K562 (cell line): ENCODE data around the gene CD276. TPM values are rescaled to one million over a fixed set of nuclear protein-coding genes. Genes with fewer than 3 reads are reported as not detected.
A peak's percentile ranks its signal among the peaks of the same experiment; 100 is the strongest.

ENCODE experiments used
- CAMTA2 ChIP-seq: fragments of 250-450 bp; sonication (Bioruptor Pico); conservative IDR thresholded peaks from 2 replicates; pipeline ENCODE4 v1.5.1; 2022
- CHCHD3 ChIP-seq: fragments of 250-450 bp; sonication (Bioruptor Pico); IDR thresholded peaks from 2 replicates; pipeline ENCODE4 v2.1.2; 2022; ENCODE audit warnings: mild to moderate bottlenecking
- EGR1 ChIP-seq: fragments of 450-650 bp; conservative IDR thresholded peaks from 2 replicates; pipeline ENCODE4 v1.6.1; 2017; ENCODE audit warnings: mild to moderate bottlenecking
- ERF ChIP-seq: fragments of 450-650 bp; formaldehyde crosslinking; IDR thresholded peaks from 2 replicates; pipeline ENCODE4 v1.4.0; 2020; ENCODE audit warnings: mild to moderate bottlenecking, mixed read lengths
- ESRRA ChIP-seq: fragments of 450-650 bp; IDR thresholded peaks from 2 replicates; pipeline ENCODE4 v1.6.1; 2014; ENCODE audit warnings: low read depth, mild to moderate bottlenecking, moderate library complexity, borderline replicate concordance
- JUN ChIP-seq, 2 experiments: sonication (generic) in 1 of 2; formaldehyde crosslinking in 1 of 2; IDR thresholded peaks; 2 replicates each; pipeline versions ENCODE4 v1.6.1 to v1.8.0; 2012 to 2022; ENCODE audit warnings: borderline replicate concordance in 2 of 2, mild to moderate bottlenecking in 2 of 2, improper control_type of control experiment in 1 of 2, low read depth in 1 of 2, low read length in 1 of 2, missing genetic modification reagents in 1 of 2
- L3MBTL2 ChIP-seq: fragments of 450-650 bp; IDR thresholded peaks from 2 replicates; pipeline ENCODE4 v1.6.1; 2016; ENCODE audit warnings: mild to moderate bottlenecking, moderate library complexity
- MAZ ChIP-seq, 2 experiments: fragments of 450-650 bp in 1 of 2; sonication (generic) in 1 of 2; formaldehyde crosslinking; IDR thresholded peaks in 1 of 2; conservative IDR thresholded peaks in 1 of 2; 2 replicates each; pipeline versions ENCODE4 v1.4.0 to v1.5.0; 2020; ENCODE audit warnings: mild to moderate bottlenecking in 1 of 2, missing genetic modification reagents in 1 of 2
- MTA3 ChIP-seq: fragments of 450-650 bp; formaldehyde crosslinking; IDR thresholded peaks from 2 replicates; pipeline ENCODE4 v1.6.1; 2017; ENCODE audit warnings: mild to moderate bottlenecking, borderline replicate concordance
- MXD1 ChIP-seq: fragments of 250-450 bp; sonication (Bioruptor Pico); IDR thresholded peaks from 2 replicates; pipeline ENCODE4 v1.8.0; 2021; ENCODE audit warnings: borderline replicate concordance, mild to moderate bottlenecking, moderate library complexity; ENCODE audit not compliant: poor library complexity, severe bottlenecking
- NR2C2 ChIP-seq, 2 experiments: fragments of 200-800 bp in 1 of 2; sonication (Bioruptor generic) in 1 of 2; sonication (generic) in 1 of 2; formaldehyde crosslinking in 1 of 2; IDR thresholded peaks; 2 replicates each; pipeline versions ENCODE4 v1.6.1 to v1.8.0; 2016 to 2022; ENCODE audit warnings: mild to moderate bottlenecking in 1 of 2, missing compliant biosample characterization in 1 of 2, missing genetic modification characterization in 1 of 2, missing genetic modification reagents in 1 of 2
- NR3C1 ChIP-seq: sonication (generic); formaldehyde crosslinking; IDR thresholded peaks from 2 replicates; pipeline ENCODE4 v1.8.1; 2022; ENCODE audit warnings: missing genetic modification reagents
- PHF20 ChIP-seq: fragments of 450-650 bp; IDR thresholded peaks from 2 replicates; pipeline ENCODE4 v1.6.1; 2018; ENCODE audit not compliant: partially characterized antibody
- PHF8 ChIP-seq: fragments of 200-600 bp; sonication (generic); IDR thresholded peaks from 2 replicates; pipeline ENCODE4 v1.6.1; 2012; ENCODE audit warnings: mixed run types, mild to moderate bottlenecking, inconsistent platforms, low read length, moderate library complexity, borderline replicate concordance
- POLR3A ChIP-seq: IDR thresholded peaks from 2 replicates; pipeline ENCODE4 v1.6.1; 2011; ENCODE audit warnings: borderline replicate concordance, mild to moderate bottlenecking, moderate library complexity; ENCODE audit not compliant: insufficient read length, insufficient read depth; ENCODE audit errors: extremely low read depth
- PPARD ChIP-seq: fragments of 250-450 bp; sonication (Bioruptor Pico); IDR thresholded peaks from 2 replicates; pipeline ENCODE4 v1.8.0; 2022; ENCODE audit warnings: inconsistent platforms, mild to moderate bottlenecking, moderate library complexity
- SMAD1 ChIP-seq: fragments of 150-350 bp; IDR thresholded peaks from 2 replicates; pipeline ENCODE4 v1.6.1; 2014; ENCODE audit warnings: low read length, low read depth; ENCODE audit not compliant: partially characterized antibody
- VEZF1 ChIP-seq: fragments of 200-800 bp; sonication (Bioruptor generic); IDR thresholded peaks from 2 replicates; pipeline ENCODE4 v1.6.1; 2017; ENCODE audit warnings: missing genetic modification characterization, missing compliant biosample characterization
- ZBTB49 ChIP-seq: sonication (generic); formaldehyde crosslinking; IDR thresholded peaks from 2 replicates; pipeline ENCODE4 v1.8.0; 2022; ENCODE audit warnings: missing genetic modification reagents, mild to moderate bottlenecking, borderline replicate concordance
- ZNF347 ChIP-seq: fragments of 450-650 bp; formaldehyde crosslinking; IDR thresholded peaks from 2 replicates; pipeline ENCODE4 v1.4.0; 2020; ENCODE audit warnings: low read depth, mild to moderate bottlenecking, moderate library complexity
- ZSCAN29 ChIP-seq: fragments of 450-650 bp; IDR thresholded peaks from 2 replicates; pipeline ENCODE4 v1.6.1; 2017
- polyA plus RNA-seq, 8 experiments: library from polyadenylated mRNA; depleted of rRNA in 4 of 8; stranded (reverse) in 5 of 8; unstranded in 3 of 8; fragments of >200 nt; fragmentation: Nextera tagmentation in 2 of 8; fragmentation: Illumina TruSeq in 1 of 8; extraction: Ambion mirVana in 2 of 8; extraction: Trizol in 1 of 8; gene quantifications; 2 replicates each; pipeline versions ENCODE4 v1.2.1 to v1.2.3, GENCODE V29; 2011 to 2014; ENCODE audit warnings: inconsistent platforms in 1 of 8, missing spikeins in 1 of 8
- total RNA-seq, 7 experiments: library from RNA; depleted of rRNA in 6 of 7; stranded (reverse); fragments of >200 nt in 6 of 7; fragmentation: Illumina TruSeq in 2 of 7; extraction: Trizol in 2 of 7; gene quantifications; 2 replicates each; pipeline versions ENCODE4 v1.2.1 to v1.2.3, GENCODE V29; 2011 to 2021; ENCODE audit warnings: low replicate concordance in 1 of 7

CD276 gene
- total and polyA plus RNA-seq, 9 of the 15 experiments (the other 6 are each of a cell fraction or from before 2014, with no cell fraction given) = 0.11 to 3.6 (median 2.3) TPM

- TF ChIP-seq ESRRA (0 out of 2 replicates have a peak, but pooled peaks have one; percentile 10), SMAD1 (no peak), MTA3 (0 out of 2 replicates have a peak, but pooled peaks have one; percentile 28), ZSCAN29 (no peak), PPARD (CRISPR knock-in tag) (no peak), CHCHD3 (CRISPR knock-in tag) (no peak), ERF (CRISPR knock-in tag) (no peak), PHF20 (no peak), NR2C2 (CRISPR knock-in tag; IDR thresholded peaks at IDR 0.05) (no peak), NR2C2 (tag; IDR thresholded peaks at IDR 0.05) (peak; percentile 46; the same call in 1 of the 2 replicates), JUN (IDR thresholded peaks at IDR 0.05; ENCODE audit: borderline replicate concordance, low read depth, low read length) (no peak), JUN (CRISPR knock-in tag; IDR thresholded peaks at IDR 0.05; ENCODE audit: borderline replicate concordance) (no peak), ZBTB49 (CRISPR knock-in tag) (no peak), VEZF1 (CRISPR knock-in tag) (peak; percentile 71), EGR1 (peak; percentile 72), CAMTA2 (CRISPR knock-in tag) (no peak), NR3C1 (CRISPR knock-in tag) (no peak), POLR3A (no peak), MXD1 (CRISPR knock-in tag) (no peak), MAZ (CRISPR knock-in tag; conservative IDR thresholded peaks at IDR 0.05 in 1 of 2, IDR thresholded peaks at IDR 0.05 in 1 of 2) (peak in 1 of 2 experiments; percentile 29; a peak in 1 of 4 replicates), ZNF347 (CRISPR knock-in tag) (no peak), L3MBTL2 (0 out of 2 replicates have a peak, but pooled peaks have one; percentile 15), PHF8 (peak; percentile 47; the same call in 1 of the 2 replicates)
These were observed at the start of gene CD276 (continued) for GRCh38 chr15:73683777-73684580.
